OCI-LY7 (cell line): ENCODE measurements around the gene SMAGP. TPM values are rescaled to one million over a fixed set of nuclear protein-coding genes. Genes with fewer than 3 reads are reported as not detected.

Source experiments
- BruUV-seq: library from RNA; stranded (reverse); fragments of 400-500 nt; replicated peaks from 2 replicates; lab custom pipeline; 2021; lab: Mats Ljungman, UMichigan
- CTCF ChIA-PET: fragments of 300-600 bp; sonication (Branson Sonifier 250); formaldehyde crosslinking; loops from one replicate; lab custom pipeline; 2022; ENCODE audit warnings: antibody characterized with exemption; ENCODE audit not compliant: unreplicated experiment; lab: Charles Lee
- POLR2A ChIA-PET: fragments of 300-600 bp; sonication (Branson Sonifier 250); formaldehyde crosslinking; loops from one replicate; lab custom pipeline; 2022; ENCODE audit warnings: antibody characterized with exemption; lab: Charles Lee
- DNase-seq: peaks from one replicate; pipeline ENCODE4 v3.0.0-alpha.2; 2015; ENCODE audit warnings: low spot score
- H2AFZ ChIP-seq: fragments of 200-600 bp; sonication (generic), shearing (Covaris generic); 2 replicates; pipeline ENCODE4 v1.6.1; 2014; ENCODE audit warnings: mild to moderate bottlenecking, antibody characterized with exemption, low read length, moderate library complexity
- H3K27ac ChIP-seq: fragments of 200-600 bp; sonication (generic); 2 replicates; pipeline ENCODE4 v1.5.1; 2014; ENCODE audit warnings: mixed run types, low read depth, mild to moderate bottlenecking, moderate library complexity, low read length, inconsistent platforms; ENCODE audit not compliant: poor library complexity, severe bottlenecking
- H3K36me3 ChIP-seq: fragments of 200-600 bp; sonication (generic); 2 replicates; pipeline ENCODE4 v1.6.1; 2014; ENCODE audit warnings: mild to moderate bottlenecking, antibody characterized with exemption, low read length, moderate library complexity, mixed read lengths; ENCODE audit not compliant: insufficient read depth
- H3K4me1 ChIP-seq: fragments of 200-600 bp; sonication (generic); 2 replicates; pipeline ENCODE4 v1.5.1; 2014; ENCODE audit warnings: mild to moderate bottlenecking, low read length; ENCODE audit not compliant: insufficient read depth, poor library complexity, severe bottlenecking
- H3K4me2 ChIP-seq: fragments of 200-600 bp; sonication (generic); 2 replicates; pipeline ENCODE4 v1.6.1; 2014; ENCODE audit warnings: mild to moderate bottlenecking, low read length
- H3K4me3 ChIP-seq: fragments of 200-600 bp; sonication (generic); 2 replicates; pipeline ENCODE4 v1.5.1; 2014; ENCODE audit warnings: mild to moderate bottlenecking, low read depth, low read length; ENCODE audit not compliant: poor library complexity, severe bottlenecking
- H3K79me2 ChIP-seq: fragments of 200-600 bp; sonication (generic); 2 replicates; pipeline ENCODE4 v1.6.1; 2016; ENCODE audit warnings: low read depth, mild to moderate bottlenecking, low read length, moderate library complexity, mixed read lengths; ENCODE audit not compliant: insufficient read depth
- H3K9me2 ChIP-seq: fragments of 200-600 bp; sonication (generic); 2 replicates; pipeline ENCODE4 v1.6.1; 2016; ENCODE audit warnings: mild to moderate bottlenecking, low read length, mixed read lengths; ENCODE audit not compliant: insufficient read depth
- H3K9me3 ChIP-seq: fragments of 200-600 bp; sonication (generic); 2 replicates; pipeline ENCODE4 v1.6.1; 2014; ENCODE audit warnings: mild to moderate bottlenecking, mixed run types, low read length, mixed read lengths
- H4K20me1 ChIP-seq: fragments of 200-600 bp; sonication (generic); 2 replicates; pipeline ENCODE4 v1.6.1; 2014; ENCODE audit warnings: mild to moderate bottlenecking, antibody characterized with exemption, low read length, moderate library complexity, mixed read lengths; ENCODE audit not compliant: insufficient read depth
- CTCF ChIP-seq: fragments of 200-600 bp; sonication (generic); conservative IDR thresholded peaks from 2 replicates; pipeline ENCODE4 v1.5.1; 2014; ENCODE audit warnings: mild to moderate bottlenecking, antibody characterized with exemption, low read length, moderate library complexity, mixed read lengths
- EZH2phosphoT487 ChIP-seq: fragments of 200-600 bp; sonication (generic); IDR thresholded peaks from 2 replicates; pipeline ENCODE4 v1.6.1; 2018; ENCODE audit warnings: low read depth, borderline replicate concordance, mild to moderate bottlenecking, mixed run types, antibody characterized with exemption, low read length, moderate library complexity, mixed read lengths
- intact Hi-C: fragments of 100-400 bp; cut with micrococcal nuclease; formaldehyde crosslinking; loops from one replicate; pipeline ENCODE4 v1.10.0; 2022; ENCODE audit not compliant: unreplicated experiment
- total RNA-seq, 2 experiments: library from RNA; depleted of rRNA in 1 of 2; stranded (reverse); fragments of >200 nt in 1 of 2; shearing (Covaris generic) in 1 of 2; gene quantifications; 2 replicates each; pipeline ENCODE4 v1.2.3, GENCODE V29; 2014 to 2022

The SMAGP gene
- total RNA-seq, 2 experiments from 2014 or later = 2.6 TPM; not detected in 1

- no peak for TF ChIP-seq EZH2phosphoT487
- TF ChIP-seq CTCF = peak; percentile 61
- H3K36me3 ChIP-seq = no peaks in the 10 kb centered on the region
- intact Hi-C loops = loop anchor here (1.0 to 10.0 kb wide), 5 partner anchors 20 to 170 kb away; partner anchors contain the start of genes CSRNP2, DAZAP2, LETMD1 and TFCP2
- peaks cover 21% of the 10 kb centered on the region for H3K4me1 ChIP-seq
- no peaks in the 10 kb centered on the region for H3K79me2 ChIP-seq
- no TSS peak for BruUV-seq
- no peaks in the 10 kb centered on the region for H3K9me3 ChIP-seq
- H3K27ac ChIP-seq = peak within 1 kb of the TSS; percentile 40
- no peaks in the 10 kb centered on the region for H3K9me2 ChIP-seq
- ChIA-PET CTCF (interaction anchor here (0.6 to 1.6 kb wide), 4 partner anchors 22 to 457 kb away, joined by 3 to 8 read pairs (median 4); partner anchors contain the start of gene SLC11A2), POLR2A (interaction anchor here (0.6 to 2.3 kb wide), 15 partner anchors 9 to 785 kb away, joined by 3 to 18 read pairs (median 4); partner anchors contain the start of genes CSRNP2 and DAZAP2)
- H3K4me3 ChIP-seq = peak within 1 kb of the TSS; percentile 69
- peak; percentile 83 for DNase-seq
- peak within 1 kb of the TSS; percentile 95 for H3K4me2 ChIP-seq
- H2AFZ ChIP-seq = peak within 1 kb of the TSS; percentile 79
- no peaks in the 10 kb centered on the region for H4K20me1 ChIP-seq
Observed at GRCh38 chr12:51217968-51218606, 52.1 kb downstream of the SMAGP start, which contains the start of gene POU6F1. POU6F1 (minus strand) TSS chr12:51218062; CDS start chr12:51206836, 11,226 bp downstream.

DNA sequence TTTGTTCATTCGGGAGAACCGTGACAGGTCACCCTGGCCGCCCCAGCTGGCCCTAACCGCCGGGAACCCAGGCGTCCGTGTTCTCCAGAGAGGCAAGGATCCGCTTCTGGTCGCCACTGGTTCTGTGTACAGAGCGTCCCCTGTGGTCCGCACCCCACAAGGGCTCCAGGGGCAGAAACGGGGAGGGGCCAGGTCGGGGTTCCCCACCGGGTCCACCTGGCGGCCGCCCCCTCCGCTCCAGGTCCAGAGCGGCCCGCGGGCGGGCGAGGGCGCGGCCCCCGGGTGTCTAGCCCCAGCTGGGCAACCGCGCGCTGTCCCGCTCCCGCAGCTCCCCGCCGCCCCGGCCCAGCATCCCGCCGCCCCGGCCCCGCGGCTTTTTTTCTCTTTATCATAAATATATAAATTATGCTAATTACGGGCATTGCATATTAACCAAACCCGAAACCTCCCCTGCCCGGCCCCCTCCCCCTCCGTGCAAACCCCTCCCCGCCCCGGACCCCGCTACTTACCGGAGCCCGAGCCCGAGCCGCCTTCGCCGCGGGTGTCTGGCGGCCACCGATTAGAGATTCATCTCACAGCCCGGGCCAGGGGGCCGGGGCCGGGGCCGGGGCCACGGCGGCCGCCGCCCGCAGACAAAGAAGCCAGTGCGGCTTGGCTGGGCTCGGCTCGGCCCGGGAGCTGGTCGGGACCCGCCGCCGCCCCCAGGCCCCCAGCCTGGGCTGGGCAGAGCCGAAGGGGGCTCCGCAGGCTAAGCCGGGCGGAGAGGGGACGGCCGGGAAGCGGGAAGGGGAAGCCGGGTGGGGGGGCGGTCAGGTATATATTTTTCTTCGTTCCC is 52.9 kb downstream of the SMAGP start:
- H2AFZ ChIP-seq = peak overlapping the region; percentile 79
- peaks cover 21% of the 10 kb centered on the region for H3K4me1 ChIP-seq
- TF ChIP-seq CTCF = peak; percentile 64
- no peak for TF ChIP-seq EZH2phosphoT487
- H3K9me3 ChIP-seq = no peaks in the 10 kb centered on the region
- peak overlapping the region; percentile 95 for H3K4me2 ChIP-seq
- intact Hi-C loops = loop anchor here (5.0 to 10.0 kb wide), 2 partner anchors 45 to 133 kb away; partner anchors contain the start of genes CSRNP2 and TFCP2
- H3K79me2 ChIP-seq = no peaks in the 10 kb centered on the region
- DNase-seq = peak; percentile 58
- H3K9me2 ChIP-seq = no peaks in the 10 kb centered on the region
- ChIA-PET CTCF (interaction anchor here (0.6 to 1.6 kb wide), 2 partner anchors 191 to 458 kb away, joined by 3 to 4 read pairs; partner anchors contain the start of gene SLC11A2), POLR2A (interaction anchor here (0.6 to 2.3 kb wide), 13 partner anchors 10 to 785 kb away, joined by 3 to 18 read pairs (median 4); partner anchors contain the start of genes CSRNP2 and DAZAP2)
- BruUV-seq = no TSS peak
- H4K20me1 ChIP-seq = no peaks in the 10 kb centered on the region
- peak overlapping the region; percentile 69 for H3K4me3 ChIP-seq
- H3K36me3 ChIP-seq = no peaks in the 10 kb centered on the region
- H3K27ac ChIP-seq = peak overlapping the region; percentile 40
